ENCODE data around the gene CWF19L1. TPM values are rescaled to one million over a fixed set of nuclear protein-coding genes. Genes with fewer than 3 reads are reported as not detected.

The CWF19L1 gene
- total RNA-seq, 2 experiments from 2014 or later, result 38.5 to 43.3 TPM

- Mint-ChIP-seq H3K27ac (no peak overlapping the region), H3K27me3 (no peaks in the 10 kb centered on the region), H3K4me3 (no peak overlapping the region), H3K4me1 (ENCODE audit: low read depth) (no peaks in the 10 kb centered on the region), H3K9me3 (no peaks in the 10 kb centered on the region), H3K36me3 (ENCODE audit: low read depth) (peaks cover 38% of the 10 kb centered on the region)
- no peak for ATAC-seq
- CTCF ChIA-PET, result interaction anchor here (0.6 to 2.6 kb wide), 3 partner anchors 8 to 54 kb away, joined by 3 to 7 read pairs (median 4); no protein-coding TSS in a partner anchor
- intact Hi-C loops (cut with micrococcal nuclease), result no loop called here
- POLR2A ChIA-PET, result no interaction called here
- DNase-seq, result no peak
- no peak for TF ChIP-seq CTCF (IDR thresholded peaks at IDR 0.05)
Observed at GRCh38 chr10:100248820-100249219, 18.6 kb downstream of the CWF19L1 start.

GRCh38 chr10:100245484-100246220 lies 21.8 kb downstream of the CWF19L1 start:
- ATAC-seq (no peak), DNase-seq (no peak)
- Mint-ChIP-seq H3K4me1 (ENCODE audit: low read depth) (peaks cover under 1% of the 10 kb centered on the region), H3K27me3 (no peaks in the 10 kb centered on the region), H3K27ac (no peak overlapping the region), H3K36me3 (ENCODE audit: low read depth) (peaks cover 38% of the 10 kb centered on the region), H3K9me3 (no peaks in the 10 kb centered on the region), H3K4me3 (no peak overlapping the region)
- POLR2A ChIA-PET, result interaction anchor here (1.6 kb wide), 1 partner anchor 18 kb away, joined by 3 read pairs; no protein-coding TSS in a partner anchor
- intact Hi-C loops (cut with micrococcal nuclease), result no loop called here
- no peak for TF ChIP-seq CTCF (IDR thresholded peaks at IDR 0.05)
- CTCF ChIA-PET, result interaction anchor here (0.8 kb wide), 1 partner anchor 53 kb away, joined by 3 read pairs; no protein-coding TSS in a partner anchor

GRCh38 chr10:100239851-100240250 lies 27.6 kb downstream of the CWF19L1 start:
- Mint-ChIP-seq H3K27ac (no peak overlapping the region), H3K9me3 (no peaks in the 10 kb centered on the region), H3K27me3 (no peaks in the 10 kb centered on the region), H3K4me1 (ENCODE audit: low read depth) (peaks cover 3% of the 10 kb centered on the region), H3K4me3 (no peak overlapping the region), H3K36me3 (ENCODE audit: low read depth) (peaks cover 36% of the 10 kb centered on the region)
- ChIA-PET CTCF (interaction anchor here (0.7 to 1.4 kb wide), 9 partner anchors 9 to 394 kb away, joined by 3 to 7 read pairs (median 5); partner anchors contain the start of gene CHUK), POLR2A (interaction anchor here (1.0 kb wide), 1 partner anchor 16 kb away, joined by 3 read pairs; no protein-coding TSS in a partner anchor)
- ATAC-seq (no peak), DNase-seq (no peak)
- TF ChIP-seq CTCF (IDR thresholded peaks at IDR 0.05), result no peak
- intact Hi-C loops (cut with micrococcal nuclease), result no loop called here

GRCh38 chr10:100238429-100238828 lies 29.0 kb downstream of the CWF19L1 start:
- ChIA-PET CTCF (interaction anchor here (1.4 kb wide), 1 partner anchor 14 kb away, joined by 5 read pairs; no protein-coding TSS in a partner anchor), POLR2A (no interaction called here)
- no peak for DNase-seq
- Mint-ChIP-seq H3K9me3 (no peaks in the 10 kb centered on the region), H3K36me3 (ENCODE audit: low read depth) (peaks cover 31% of the 10 kb centered on the region), H3K27me3 (no peaks in the 10 kb centered on the region), H3K27ac (no peak overlapping the region), H3K4me3 (no peak overlapping the region), H3K4me1 (ENCODE audit: low read depth) (peaks cover 3% of the 10 kb centered on the region)
- no peak for ATAC-seq
- intact Hi-C loops (cut with micrococcal nuclease), result no loop called here
- no peak for TF ChIP-seq CTCF (IDR thresholded peaks at IDR 0.05)

- TF ChIP-seq CTCF (IDR thresholded peaks at IDR 0.05), result no peak
- Mint-ChIP-seq H3K4me1 (ENCODE audit: low read depth) (peaks cover 21% of the 10 kb centered on the region), H3K27me3 (no peaks in the 10 kb centered on the region), H3K9me3 (no peaks in the 10 kb centered on the region), H3K27ac (no peak overlapping the region), H3K36me3 (ENCODE audit: low read depth) (peaks cover 24% of the 10 kb centered on the region), H3K4me3 (no peak overlapping the region)
- CTCF ChIA-PET, result no interaction called here
- ATAC-seq, result no peak
- intact Hi-C loops (cut with micrococcal nuclease), result no loop called here
- POLR2A ChIA-PET, result interaction anchor here (0.6 to 0.7 kb wide), 2 partner anchors 206 to 331 kb away, joined by 3 read pairs; no protein-coding TSS in a partner anchor
- no peak for DNase-seq
Observed at GRCh38 chr10:100232101-100232500, 35.3 kb downstream of the CWF19L1 start.

Data from activated CD8-positive, alpha-beta T cell treated with anti-CD3 and anti-CD28 coated beads for 36 hours (primary cell).